ENCODE measurements around the gene MSI2. TPM values are rescaled to one million over a fixed set of nuclear protein-coding genes. Genes with fewer than 3 reads are reported as not detected.

The MSI2 gene
- polyA plus RNA-seq, 3 donors: 7.4 to 10.7 (median 7.5) TPM

GRCh38 chr17:57391076-57391825, 134.9 kb downstream of the MSI2 start:
- WGBS, 3 donors: 88 to 89% (median 88%) methylated on average over 11 of the region's 11 CpGs

DNA sequence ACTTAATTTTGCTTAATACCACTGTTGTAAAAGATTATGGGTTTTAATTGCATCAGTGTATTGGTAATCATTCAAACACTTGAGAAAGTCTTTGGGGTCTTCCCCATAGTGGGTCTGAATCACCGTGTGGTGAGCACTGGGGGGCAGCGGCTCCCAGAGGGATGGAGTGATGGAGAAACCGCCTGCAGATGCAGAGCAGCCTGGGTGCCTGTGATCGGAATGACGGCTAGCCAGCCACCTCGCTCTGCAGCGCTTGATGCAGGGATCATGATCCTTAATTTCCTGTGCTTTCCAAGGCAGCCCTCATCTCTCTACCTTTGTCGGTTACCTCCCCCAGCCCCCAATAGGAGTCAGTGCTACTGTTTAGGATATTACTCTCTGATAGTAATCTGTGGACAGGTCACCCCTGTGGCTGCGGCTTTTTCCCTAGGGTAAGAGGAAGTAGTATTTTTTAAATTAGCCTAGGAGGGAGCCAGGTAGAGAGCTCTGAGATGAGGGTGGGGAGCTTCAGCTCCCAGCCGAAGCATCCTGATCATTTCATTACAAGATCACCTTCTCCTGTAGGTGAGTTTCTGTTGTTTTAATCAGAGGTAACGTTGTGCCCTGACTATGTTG, 135.6 kb downstream of the MSI2 start:
- H3K27ac ChIP-seq (ENCODE audit: low read depth, low read length): no peak overlapping the region
- 79 to 89% (median 80%) methylated on average over 11 of the region's 11 CpGs for WGBS, 3 donors

More at GRCh38 chr17:57391076-57391825, 134.9 kb downstream of the MSI2 start:
- no peak overlapping the region for H3K27ac ChIP-seq (ENCODE audit: low read depth, low read length)

DNA sequence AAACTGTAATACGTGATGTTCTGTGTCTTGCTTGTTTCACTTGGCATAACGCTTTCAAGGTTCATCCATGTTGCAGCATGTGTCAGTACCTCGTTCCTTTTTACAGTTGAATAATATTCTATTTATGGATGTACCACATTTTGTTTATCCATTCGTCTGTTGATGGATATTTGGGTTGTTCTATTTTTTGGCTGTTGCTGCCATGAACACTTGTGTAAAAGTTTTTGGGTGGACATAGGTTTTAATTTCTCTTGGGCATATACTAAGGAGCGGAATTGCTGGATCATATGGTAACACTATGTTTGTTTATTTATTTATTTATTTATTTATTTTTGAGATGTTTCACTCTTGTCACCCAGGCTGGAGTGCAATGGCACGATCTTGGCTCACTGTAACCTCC, 137.0 kb downstream of the MSI2 start:
- no peak overlapping the region for H3K27ac ChIP-seq (ENCODE audit: low read depth, low read length)
- 96 to 99% (median 98%) methylated on average over 6 of the region's 6 CpGs for WGBS, 3 donors

DNA sequence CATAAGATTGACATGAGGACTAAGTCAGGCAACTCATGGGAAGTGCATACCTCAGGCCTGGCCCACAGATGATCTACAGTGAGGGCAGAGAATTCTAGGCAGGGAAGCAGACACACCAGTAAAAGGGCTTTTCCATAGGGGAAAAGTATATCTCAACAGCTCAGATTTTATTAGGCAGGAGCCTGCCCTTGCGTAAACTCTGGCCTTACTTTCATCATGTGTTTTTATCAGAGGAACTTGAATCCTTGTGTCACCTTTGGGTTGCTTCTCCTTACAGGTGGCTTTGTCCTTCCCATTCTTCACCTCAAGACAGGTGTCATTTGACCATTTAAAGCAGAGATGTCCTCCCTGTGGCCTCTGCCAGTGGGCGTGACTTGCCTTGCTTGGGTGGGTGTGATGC, 138.1 kb downstream of the MSI2 start:
- 95 to 98% (median 96%) methylated on average over 2 of the region's 2 CpGs for WGBS, 3 donors

GRCh38 chr17:57395721-57396321, 139.5 kb downstream of the MSI2 start:
- 94 to 100% (median 99%) methylated on average over 2 of the region's 2 CpGs for whole genome bisulfite sequencing, 3 donors
- H3K27ac ChIP-seq (ENCODE audit: low read depth, low read length): no peak overlapping the region

More for the DNA sequence above, 138.1 kb downstream of the MSI2 start:
- H3K27ac ChIP-seq (ENCODE audit: low read depth, low read length): no peak overlapping the region

GRCh38 chr17:57396511-57396921, 140.2 kb downstream of the MSI2 start:
- 76 to 83% (median 79%) methylated on average over 8 of the region's 8 CpGs for WGBS, 3 donors
- H3K27ac ChIP-seq (ENCODE audit: low read depth, low read length): no peak overlapping the region

DNA sequence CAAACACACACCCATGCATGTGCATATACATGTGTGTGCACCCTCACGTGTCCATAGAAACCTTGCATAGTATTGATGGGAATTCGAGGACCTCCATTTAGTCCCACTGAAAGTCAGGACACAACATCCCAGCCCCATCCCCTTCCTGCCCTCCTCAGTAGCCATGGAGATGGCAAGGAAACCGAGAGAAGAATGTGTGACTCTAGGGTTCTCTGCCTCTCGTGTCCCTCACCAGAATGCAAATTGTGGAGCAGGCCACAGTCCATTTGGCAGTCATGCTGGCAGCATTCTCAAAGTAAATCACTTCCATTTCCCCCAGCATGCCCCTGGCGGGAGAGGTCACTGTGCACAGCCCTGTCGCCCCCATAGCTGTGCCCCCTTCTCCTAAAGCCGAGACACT, 141.1 kb downstream of the MSI2 start:
- WGBS, 3 donors: 91 to 96% (median 96%) methylated on average over 7 of the region's 7 CpGs
- H3K27ac ChIP-seq (ENCODE audit: low read depth, low read length): no peak overlapping the region

GRCh38 chr17:57399690-57400089, 143.4 kb downstream of the MSI2 start:
- WGBS, 3 donors: 86 to 92% (median 89%) methylated on average over 7 of the region's 7 CpGs
- no peak overlapping the region for H3K27ac ChIP-seq (ENCODE audit: low read depth, low read length)

- H3K27ac ChIP-seq (ENCODE audit: low read depth, low read length): no peak overlapping the region
- WGBS, 3 donors: 95 to 98% (median 97%) methylated on average over 8 of the region's 8 CpGs
Measured at GRCh38 chr17:57400648-57401047, 144.3 kb downstream of the MSI2 start.

DNA sequence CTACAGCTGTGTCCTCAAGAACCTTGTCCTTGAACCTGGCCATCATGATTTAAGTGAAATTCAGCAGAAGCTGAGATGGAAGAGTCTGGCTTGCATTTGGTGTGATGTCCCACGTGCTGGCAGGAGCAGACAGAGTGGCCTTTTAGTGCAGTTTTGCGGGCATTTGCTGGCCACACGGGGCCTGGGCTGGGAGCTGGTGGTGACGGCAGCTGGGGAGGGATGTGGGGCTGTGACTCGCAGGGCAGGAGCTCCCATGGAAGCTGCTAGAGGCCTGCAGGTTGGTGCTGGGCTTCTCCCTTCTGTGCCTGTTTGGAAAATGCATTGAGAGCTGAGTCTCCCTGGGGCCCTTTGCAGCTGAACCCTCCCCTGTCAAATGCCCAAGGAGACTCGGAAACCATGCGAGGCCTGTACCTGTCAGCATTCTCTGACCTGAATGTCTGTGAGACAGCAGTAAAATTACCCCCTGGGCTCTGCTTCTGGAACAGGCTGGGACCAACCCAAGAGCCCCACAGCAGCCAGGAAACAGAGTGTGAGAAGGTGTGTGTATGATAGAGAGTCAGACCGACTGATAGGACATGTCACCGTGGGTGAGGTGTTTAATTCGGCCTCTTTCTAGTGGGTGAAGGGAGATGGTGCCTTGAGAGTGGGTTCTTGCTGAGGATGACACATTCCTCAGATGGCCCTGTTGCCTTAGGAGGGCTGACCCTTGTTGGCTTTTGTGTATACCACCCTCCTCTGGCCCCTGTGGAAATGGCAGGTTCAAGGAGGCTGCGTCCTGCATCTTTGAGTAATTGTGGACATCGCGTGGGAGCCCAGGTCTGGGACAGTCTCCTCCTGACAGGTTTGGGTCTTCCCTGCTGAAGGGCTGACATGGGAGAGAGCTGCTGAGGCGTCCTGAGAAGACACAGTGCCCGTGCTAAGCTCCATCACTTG, 145.5 kb downstream of the MSI2 start:
- H3K27ac ChIP-seq (ENCODE audit: low read depth, low read length): no peak overlapping the region
- WGBS, 3 donors: 88 to 94% (median 93%) methylated on average over 15 of the region's 15 CpGs

DNA sequence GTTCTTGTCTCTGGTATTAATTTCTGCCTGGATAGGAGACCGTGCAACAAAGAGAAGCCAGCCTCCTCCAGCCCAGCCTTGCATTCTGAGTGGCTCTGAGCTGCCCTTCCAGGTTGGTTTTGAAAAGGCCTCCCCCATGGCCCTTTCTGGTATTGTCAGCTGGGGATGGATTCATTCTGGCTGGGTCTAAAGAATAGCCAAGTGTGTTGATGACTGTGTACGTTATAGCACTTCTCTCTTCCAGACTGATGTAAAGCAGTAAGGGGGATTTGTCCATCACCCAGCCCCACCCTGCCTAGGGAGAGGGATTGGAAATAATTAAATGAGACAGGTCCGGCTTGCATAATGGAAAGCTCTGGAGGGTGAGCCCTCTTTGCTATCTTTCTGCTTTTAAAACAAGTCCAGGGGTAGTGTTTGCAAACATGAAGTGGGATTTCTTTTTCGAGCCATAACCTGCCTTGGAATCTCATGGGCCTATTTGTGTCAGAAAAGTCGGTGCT, 146.4 kb downstream of the MSI2 start:
- 88 to 90% (median 89%) methylated on average over 5 of the region's 5 CpGs for WGBS, 3 donors
- no peak overlapping the region for H3K27ac ChIP-seq (ENCODE audit: low read depth, low read length)

DNA sequence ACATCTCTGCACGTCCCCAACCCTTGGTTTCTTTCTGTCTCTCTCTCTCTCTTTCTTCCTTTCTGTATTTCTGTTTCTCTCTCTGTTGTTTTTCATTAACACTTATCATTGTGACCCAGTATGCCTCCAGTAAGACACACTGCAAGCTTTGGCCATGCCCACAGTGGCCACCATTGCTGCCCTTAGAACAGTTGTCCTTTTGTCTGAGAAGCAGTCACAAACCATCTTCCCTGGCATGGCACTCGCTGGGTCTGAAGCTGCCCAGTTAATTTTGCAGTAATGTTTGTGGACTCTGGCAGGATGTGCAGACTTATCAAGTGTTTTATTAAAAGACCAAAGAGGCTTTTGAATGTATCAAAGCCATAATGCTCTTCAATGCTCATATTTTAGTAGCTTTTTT, 146.9 kb downstream of the MSI2 start:
- H3K27ac ChIP-seq (ENCODE audit: low read depth, low read length): no peak overlapping the region
- WGBS, 3 donors: 81 to 92% (median 89%) methylated on average over 2 of the region's 2 CpGs

DNA sequence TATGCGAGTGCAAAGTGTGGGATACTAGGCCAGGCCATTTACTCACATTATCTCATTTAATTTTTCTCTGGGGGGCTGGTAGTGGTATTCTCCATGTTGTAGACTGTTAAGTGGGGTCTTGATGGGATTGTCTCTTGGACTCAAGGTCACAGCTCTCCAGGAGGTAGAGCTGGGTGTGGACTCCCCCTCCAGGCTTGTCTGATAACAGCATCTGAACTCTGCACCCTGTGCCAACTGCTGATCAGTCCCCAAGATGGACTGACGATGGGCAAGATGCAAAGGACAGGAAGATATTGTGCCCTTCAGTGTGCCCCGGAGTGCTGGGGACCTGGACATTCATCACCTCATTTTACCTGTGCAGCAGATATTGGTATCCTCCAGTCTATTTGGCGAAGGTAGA, 147.8 kb downstream of the MSI2 start:
- H3K27ac ChIP-seq (ENCODE audit: low read depth, low read length): no peak overlapping the region
- WGBS, 3 donors: 92 to 97% (median 94%) methylated on average over 4 of the region's 4 CpGs

DNA sequence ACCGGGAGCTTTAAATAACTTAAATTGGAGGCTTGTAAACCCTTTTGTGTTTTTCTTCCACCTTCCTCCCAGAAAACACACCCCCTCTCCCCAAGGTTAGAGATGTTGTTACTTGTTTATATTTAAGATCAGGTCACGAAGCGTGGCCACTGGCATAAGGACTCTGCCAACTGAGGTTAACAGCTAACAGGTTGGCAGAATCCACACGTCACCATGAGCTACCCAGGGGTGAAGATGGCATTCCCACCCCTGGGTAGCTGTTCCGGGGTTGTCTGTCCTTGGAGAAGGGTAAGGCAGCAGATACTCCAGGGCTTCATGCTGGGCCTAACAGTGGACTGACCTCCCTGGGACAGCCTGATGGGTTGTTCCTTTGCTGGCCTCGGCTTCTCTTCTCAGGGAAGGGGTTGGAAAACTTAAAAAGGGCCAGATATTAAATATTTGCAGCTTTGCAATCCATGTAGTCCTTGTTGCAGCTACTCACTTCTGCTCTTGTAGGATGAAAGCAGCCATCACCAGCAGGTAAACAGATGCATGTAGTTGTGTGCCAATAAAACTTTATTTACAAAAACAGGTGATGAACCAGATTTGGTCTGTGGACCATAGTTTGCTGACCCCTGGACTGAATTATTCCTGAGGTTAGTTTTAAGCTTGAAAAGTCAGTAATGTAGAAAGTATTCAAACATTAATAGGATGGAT, 148.6 kb downstream of the MSI2 start:
- H3K27ac ChIP-seq (ENCODE audit: low read depth, low read length): no peak overlapping the region
- WGBS, 3 donors: 93 to 95% (median 95%) methylated on average over 6 of the region's 6 CpGs

DNA sequence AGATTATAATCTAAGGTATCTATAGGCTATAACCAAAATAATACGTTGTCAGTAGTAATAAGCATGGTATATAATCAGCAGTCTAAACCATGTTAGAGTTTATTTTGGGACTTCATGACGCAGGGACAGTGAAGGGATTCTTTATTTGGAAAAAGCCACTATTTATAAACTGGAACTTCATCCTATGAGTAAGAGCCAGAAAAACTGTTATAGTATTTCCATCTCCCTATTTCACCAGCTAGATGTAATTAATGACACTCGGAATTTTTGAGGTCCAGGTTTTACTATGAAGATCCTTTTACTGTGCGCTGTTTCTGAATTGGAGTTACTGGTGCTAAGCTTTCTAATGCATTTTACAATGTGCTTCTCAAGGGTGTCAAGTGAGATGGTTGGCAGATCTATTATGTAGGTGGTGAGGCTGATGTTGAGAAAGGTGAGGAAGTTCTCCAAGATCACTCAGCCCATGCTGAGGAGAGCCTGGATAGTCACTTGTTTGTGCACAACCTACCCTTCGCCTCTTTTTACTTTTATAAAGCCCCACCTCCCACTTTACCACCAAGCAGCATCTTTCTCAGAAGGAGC, 149.3 kb downstream of the MSI2 start:
- no peak overlapping the region for H3K27ac ChIP-seq (ENCODE audit: low read depth, low read length)
- 86 to 91% (median 89%) methylated on average over 5 of the region's 5 CpGs for WGBS, 3 donors

DNA sequence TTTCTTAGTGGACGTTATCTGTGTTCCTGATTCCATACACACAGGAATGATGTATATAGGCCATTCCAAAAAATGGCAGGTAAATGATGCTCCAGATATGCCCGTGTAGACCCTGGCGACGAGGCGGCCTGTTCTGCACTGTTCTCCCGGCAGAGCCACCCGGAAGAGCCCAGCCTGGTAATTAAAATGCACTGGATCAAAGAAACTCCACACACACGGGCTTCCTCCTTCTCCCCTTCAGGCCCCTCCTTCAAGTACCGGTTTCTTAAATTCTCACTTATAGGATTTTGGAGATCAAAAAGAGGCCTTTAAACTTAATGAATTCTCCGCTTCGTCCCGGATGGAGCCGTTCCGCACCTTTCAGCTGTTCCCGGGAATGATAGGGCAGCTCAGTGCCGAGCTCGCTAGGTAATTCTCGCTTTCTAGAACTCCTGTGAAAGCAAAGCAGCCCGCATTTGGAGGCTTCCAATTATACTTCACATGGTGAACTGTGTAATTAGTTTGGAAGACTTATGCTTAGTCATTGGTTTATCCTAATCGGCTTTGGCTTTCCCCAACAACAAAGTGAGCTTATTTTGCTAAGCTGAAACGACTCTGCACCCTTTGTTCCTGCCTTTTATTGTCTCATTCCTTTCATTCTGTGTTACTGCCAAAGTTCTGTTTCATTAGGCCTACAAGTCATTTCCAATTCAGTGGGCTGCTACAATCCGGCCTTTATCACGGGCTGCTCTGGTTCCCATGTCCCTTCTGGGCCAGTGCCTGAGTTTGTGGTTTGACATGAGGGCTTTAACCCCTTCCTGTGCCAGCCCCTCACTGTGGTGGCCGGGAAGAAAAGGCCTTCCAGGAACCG, 150.0 kb downstream of the MSI2 start:
- WGBS, 3 donors: 63 to 72% (median 65%) methylated on average over 25 of the region's 25 CpGs

GRCh38 chr17:57406981-57407286, 150.6 kb downstream of the MSI2 start:
- 70 to 87% (median 73%) methylated on average over 12 of the region's 12 CpGs for WGBS, 3 donors
- H3K27ac ChIP-seq (ENCODE audit: low read depth, low read length): no peak overlapping the region

More for the DNA sequence above, 150.0 kb downstream of the MSI2 start:
- H3K27ac ChIP-seq (ENCODE audit: low read depth, low read length): no peak overlapping the region
